ENCODE measurements around the gene ZNF362. TPM values are rescaled to one million over a fixed set of nuclear protein-coding genes. Genes with fewer than 3 reads are reported as not detected.

The ZNF362 gene
- total and polyA plus RNA-seq, 2 of the 13 experiments (the other 11 are each of a cell fraction or from before 2014, with no cell fraction given) = 8.3 to 14.2 TPM

DNA sequence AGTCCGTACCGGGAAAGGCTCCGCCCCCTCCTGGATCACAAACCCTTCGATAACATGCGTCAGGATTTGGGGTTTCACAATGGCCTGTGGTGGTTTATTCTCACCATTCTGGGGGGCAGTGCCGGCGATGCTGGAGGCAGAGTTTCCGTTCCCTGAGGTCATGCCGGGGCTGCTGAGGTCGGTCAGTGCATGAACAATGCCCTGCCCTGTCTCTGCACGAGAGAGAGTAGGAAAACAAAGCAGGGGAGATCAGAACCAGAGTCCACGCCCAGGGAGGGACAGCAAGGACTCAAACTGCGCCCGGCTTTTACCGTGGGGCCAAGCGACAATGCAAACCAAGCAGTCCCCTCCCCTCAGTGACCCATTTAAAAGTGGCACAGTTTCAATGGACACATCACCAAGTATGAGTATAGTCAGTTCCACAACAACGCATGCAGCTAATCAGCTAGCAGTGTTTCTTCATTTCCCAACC lies 77.8 kb downstream of the ZNF362 start (continued):
- TF ChIP-seq ZFP36L2 (CRISPR knock-in tag; IDR thresholded peaks at IDR 0.05) (no peak), DMAP1 (CRISPR knock-in tag; IDR thresholded peaks at IDR 0.05) (no peak), PAWR (CRISPR knock-in tag; IDR thresholded peaks at IDR 0.05; ENCODE audit: borderline replicate concordance) (no peak), CREM (IDR thresholded peaks at IDR 0.05) (peak; percentile 36; the same call in 1 of the 2 replicates), CREM (CRISPR knock-in tag; IDR thresholded peaks at IDR 0.05) (no peak), ERF (CRISPR knock-in tag; IDR thresholded peaks at IDR 0.05) (no peak), AGO2 (optimal IDR thresholded peaks at IDR 0.05; ENCODE audit: low read depth, low read length) (no peak), CEBPG (CRISPR knock-in tag; IDR thresholded peaks at IDR 0.05) (no peak), U2AF1 (optimal IDR thresholded peaks at IDR 0.05; ENCODE audit: low read depth, low read length) (no peak), SOX5 (CRISPR knock-in tag; IDR thresholded peaks at IDR 0.05; ENCODE audit: borderline replicate concordance) (peak; percentile 98), GATAD2A (CRISPR knock-in tag; IDR thresholded peaks at IDR 0.05) (peak; percentile 32; the same call in 1 of the 2 replicates), HNF4A (CRISPR knock-in tag; IDR thresholded peaks at IDR 0.05) (peak; percentile 50), ZBTB42 (CRISPR knock-in tag; IDR thresholded peaks at IDR 0.05) (no peak), REPIN1 (CRISPR knock-in tag; IDR thresholded peaks at IDR 0.05; ENCODE audit: borderline replicate concordance, low read depth) (peak; percentile 35; the same call in 1 of the 2 replicates), SPEN (CRISPR knock-in tag; IDR thresholded peaks at IDR 0.05; ENCODE audit: low read depth) (no peak), SUZ12 (IDR thresholded peaks at IDR 0.05; ENCODE audit: low read depth, low read length) (no peak)
- TF ChIP-seq, protein P1, sequence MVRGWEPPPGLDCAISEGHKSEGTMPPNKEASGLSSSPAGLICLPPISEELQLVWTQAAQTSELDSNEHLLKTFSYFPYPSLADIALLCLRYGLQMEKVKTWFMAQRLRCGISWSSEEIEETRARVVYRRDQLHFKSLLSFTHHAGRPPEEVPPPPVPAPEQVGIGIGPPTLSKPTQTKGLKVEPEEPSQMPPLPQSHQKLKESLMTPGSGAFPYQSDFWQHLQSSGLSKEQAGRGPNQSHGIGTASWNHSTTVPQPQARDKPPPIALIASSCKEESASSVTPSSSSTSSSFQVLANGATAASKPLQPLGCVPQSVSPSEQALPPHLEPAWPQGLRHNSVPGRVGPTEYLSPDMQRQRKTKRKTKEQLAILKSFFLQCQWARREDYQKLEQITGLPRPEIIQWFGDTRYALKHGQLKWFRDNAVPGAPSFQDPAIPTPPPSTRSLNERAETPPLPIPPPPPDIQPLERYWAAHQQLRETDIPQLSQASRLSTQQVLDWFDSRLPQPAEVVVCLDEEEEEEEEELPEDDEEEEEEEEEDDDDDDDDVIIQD (CRISPR knock-in tag; IDR thresholded peaks at IDR 0.05; ENCODE audit: low read depth) = no peak
- TF ChIP-seq, protein P2, sequence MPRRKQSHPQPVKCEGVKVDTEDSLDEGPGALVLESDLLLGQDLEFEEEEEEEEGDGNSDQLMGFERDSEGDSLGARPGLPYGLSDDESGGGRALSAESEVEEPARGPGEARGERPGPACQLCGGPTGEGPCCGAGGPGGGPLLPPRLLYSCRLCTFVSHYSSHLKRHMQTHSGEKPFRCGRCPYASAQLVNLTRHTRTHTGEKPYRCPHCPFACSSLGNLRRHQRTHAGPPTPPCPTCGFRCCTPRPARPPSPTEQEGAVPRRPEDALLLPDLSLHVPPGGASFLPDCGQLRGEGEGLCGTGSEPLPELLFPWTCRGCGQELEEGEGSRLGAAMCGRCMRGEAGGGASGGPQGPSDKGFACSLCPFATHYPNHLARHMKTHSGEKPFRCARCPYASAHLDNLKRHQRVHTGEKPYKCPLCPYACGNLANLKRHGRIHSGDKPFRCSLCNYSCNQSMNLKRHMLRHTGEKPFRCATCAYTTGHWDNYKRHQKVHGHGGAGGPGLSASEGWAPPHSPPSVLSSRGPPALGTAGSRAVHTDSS (CRISPR knock-in tag; conservative IDR thresholded peaks at IDR 0.05) = no peak
- TF ChIP-seq, protein P3, sequence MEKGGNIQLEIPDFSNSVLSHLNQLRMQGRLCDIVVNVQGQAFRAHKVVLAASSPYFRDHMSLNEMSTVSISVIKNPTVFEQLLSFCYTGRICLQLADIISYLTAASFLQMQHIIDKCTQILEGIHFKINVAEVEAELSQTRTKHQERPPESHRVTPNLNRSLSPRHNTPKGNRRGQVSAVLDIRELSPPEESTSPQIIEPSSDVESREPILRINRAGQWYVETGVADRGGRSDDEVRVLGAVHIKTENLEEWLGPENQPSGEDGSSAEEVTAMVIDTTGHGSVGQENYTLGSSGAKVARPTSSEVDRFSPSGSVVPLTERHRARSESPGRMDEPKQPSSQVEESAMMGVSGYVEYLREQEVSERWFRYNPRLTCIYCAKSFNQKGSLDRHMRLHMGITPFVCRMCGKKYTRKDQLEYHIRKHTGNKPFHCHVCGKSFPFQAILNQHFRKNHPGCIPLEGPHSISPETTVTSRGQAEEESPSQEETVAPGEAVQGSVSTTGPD (CRISPR knock-in tag; IDR thresholded peaks at IDR 0.05) = no peak

Measured in HepG2 (cell line).